ENCODE results near the gene PPP1R16B.

Gene PPP1R16B

DNA sequence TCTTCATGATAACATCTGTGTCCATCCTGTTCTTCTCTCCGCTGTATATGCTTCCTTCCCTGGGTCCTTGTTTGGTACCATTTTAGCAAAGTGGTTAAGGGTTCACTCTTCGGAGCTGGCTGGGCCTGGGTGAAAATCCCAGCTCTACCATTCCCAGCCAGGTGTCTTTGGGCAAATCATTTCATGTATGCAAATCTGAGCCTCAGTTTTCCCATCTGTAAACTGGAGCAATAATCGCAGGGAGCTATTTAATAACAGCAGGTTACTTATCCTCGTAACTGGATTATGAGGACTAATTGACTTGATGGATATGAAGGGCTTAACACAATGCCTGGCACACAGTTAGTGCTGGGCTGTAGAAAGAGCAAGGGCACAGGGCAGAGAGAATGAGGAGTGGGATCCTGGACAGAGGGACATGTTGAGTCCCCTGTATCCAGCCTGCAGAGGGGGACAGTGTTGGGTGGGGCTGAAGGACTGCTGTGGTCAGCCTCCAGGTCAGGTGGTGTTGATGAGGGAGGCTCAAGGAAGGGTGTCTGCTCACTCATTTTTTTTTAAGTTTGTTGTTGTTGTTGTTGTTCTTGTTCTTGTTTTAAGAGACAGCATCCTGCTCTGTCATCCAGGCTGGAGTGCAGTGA, 76.4 kb downstream of the PPP1R16B start:
- H3K4me3 ChIP-seq (ENCODE audit: low read length): no peak overlapping the region
- DNase-seq (ENCODE audit: low read depth): no peak
- TF ChIP-seq, protein P1, sequence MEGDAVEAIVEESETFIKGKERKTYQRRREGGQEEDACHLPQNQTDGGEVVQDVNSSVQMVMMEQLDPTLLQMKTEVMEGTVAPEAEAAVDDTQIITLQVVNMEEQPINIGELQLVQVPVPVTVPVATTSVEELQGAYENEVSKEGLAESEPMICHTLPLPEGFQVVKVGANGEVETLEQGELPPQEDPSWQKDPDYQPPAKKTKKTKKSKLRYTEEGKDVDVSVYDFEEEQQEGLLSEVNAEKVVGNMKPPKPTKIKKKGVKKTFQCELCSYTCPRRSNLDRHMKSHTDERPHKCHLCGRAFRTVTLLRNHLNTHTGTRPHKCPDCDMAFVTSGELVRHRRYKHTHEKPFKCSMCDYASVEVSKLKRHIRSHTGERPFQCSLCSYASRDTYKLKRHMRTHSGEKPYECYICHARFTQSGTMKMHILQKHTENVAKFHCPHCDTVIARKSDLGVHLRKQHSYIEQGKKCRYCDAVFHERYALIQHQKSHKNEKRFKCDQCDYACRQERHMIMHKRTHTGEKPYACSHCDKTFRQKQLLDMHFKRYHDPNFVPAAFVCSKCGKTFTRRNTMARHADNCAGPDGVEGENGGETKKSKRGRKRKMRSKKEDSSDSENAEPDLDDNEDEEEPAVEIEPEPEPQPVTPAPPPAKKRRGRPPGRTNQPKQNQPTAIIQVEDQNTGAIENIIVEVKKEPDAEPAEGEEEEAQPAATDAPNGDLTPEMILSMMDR (conservative IDR thresholded peaks at IDR 0.05; ENCODE audit: low read depth, low read length): no peak

GRCh38 chr20:38882600-38882999, 77.1 kb downstream of the PPP1R16B start:
- no peak for DNase-seq (ENCODE audit: low read depth)
- TF ChIP-seq, protein P1 (conservative IDR thresholded peaks at IDR 0.05; ENCODE audit: low read depth, low read length): no peak
- no peak overlapping the region for H3K4me3 ChIP-seq (ENCODE audit: low read length)

DNA sequence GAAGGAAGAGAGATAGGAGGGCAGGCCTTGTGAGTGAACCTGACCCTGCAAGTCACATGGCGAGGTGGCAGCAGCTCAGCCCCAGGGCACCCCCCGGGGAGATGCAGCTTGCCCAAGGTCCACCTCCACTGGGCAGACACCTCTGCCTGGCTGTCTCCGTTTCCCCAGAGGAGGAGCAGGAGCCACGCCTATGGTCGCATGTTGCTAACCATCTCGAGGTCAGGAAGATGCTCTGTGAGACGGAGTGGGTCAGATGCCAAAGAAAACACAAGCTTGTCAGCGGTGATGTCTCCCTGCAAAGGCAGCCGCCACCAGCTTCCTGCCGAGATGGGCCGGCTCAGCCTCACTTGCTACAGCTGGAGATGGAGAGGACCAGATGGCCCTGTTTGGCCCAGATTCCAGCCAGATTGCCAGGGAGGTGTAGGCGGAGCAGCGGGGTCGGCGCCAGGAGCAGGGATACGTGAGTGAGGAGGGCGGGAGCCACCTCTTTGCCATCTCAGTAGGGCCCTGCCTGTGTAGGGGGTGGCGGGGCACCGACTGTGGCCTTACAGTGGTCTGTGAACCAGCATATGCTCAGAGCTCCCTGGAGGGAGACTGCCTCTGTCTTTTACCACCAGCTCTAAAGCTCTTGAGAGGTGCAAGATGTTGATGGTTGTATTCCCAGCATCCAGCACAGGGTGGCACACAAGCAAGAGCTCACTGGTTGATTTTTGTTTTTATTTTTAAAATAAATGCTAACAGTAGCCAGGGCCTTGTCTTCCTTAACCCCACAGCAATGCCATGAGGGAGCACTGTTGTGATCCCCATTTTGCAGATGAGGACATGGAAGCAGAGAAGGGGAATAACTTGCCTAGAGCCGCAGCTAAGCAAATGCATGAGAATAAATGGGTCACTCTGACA, 77.8 kb downstream of the PPP1R16B start:
- no peak overlapping the region for H3K4me3 ChIP-seq (ENCODE audit: low read length)
- DNase-seq (ENCODE audit: low read depth): no peak
- TF ChIP-seq, protein P1 (conservative IDR thresholded peaks at IDR 0.05; ENCODE audit: low read depth, low read length): no peak

DNA sequence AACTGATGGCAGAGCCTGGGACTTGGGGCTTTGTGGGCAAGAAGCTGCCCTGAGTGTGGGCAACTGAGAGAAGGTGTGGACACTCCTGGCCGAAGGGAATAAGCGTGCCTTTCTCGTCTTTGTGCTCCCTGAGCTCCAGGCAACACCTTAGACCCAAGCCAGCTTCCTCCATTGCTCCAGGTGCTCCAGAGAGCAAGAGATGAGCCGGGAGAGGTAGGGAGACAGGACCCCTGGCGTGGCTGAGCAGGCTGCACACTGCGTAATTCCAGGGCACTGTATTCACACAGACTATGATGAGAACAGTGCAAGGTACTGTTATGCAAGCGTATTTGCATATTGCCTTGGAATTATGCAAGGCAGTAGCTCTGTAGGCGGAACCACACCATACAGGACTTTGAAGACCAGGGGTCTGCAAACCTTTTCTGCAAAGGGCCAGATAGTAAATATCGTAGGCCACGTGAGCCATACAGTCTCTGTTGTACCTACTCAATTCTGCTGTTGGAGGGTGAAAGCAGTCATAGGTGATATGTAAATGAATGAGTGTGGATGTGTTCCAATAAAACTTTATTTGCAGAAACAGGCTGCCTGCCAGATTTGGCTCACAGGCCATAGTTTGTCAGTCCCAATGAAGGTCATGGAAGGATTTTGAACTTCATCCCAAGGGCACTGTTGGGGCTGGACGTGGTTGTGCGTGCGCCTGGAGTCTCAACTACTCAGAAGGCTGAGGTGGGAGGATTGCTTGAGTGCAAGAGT, 78.7 kb downstream of the PPP1R16B start:
- TF ChIP-seq, protein P1 (conservative IDR thresholded peaks at IDR 0.05; ENCODE audit: low read depth, low read length): no peak
- H3K4me3 ChIP-seq (ENCODE audit: low read length): no peak overlapping the region
- DNase-seq (ENCODE audit: low read depth): no peak

DNA sequence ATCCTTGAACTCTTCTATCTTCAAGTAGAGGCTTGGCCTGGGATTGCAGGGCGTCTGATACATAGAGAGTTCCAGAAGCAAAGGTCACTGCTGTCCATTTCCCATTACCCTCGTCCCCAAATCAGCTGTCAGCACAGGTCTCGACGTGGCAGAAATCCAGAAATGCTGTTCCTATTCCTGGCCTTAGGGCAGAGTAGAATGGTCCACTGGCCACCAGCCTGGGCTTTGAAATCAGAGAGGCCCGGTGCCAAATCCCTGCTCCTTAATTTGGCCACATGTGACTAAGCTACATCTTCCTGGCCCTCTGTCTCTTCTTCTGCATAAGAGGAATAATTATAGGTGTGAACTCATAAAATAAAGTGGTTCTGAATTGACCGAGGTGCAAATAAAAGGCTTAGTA, 79.9 kb downstream of the PPP1R16B start:
- no peak for DNase-seq (ENCODE audit: low read depth)
- no peak overlapping the region for H3K4me3 ChIP-seq (ENCODE audit: low read length)

GRCh38 chr20:38888059-38888831, 82.7 kb downstream of the PPP1R16B start:
- no peak for DNase-seq (ENCODE audit: low read depth)
- H3K4me3 ChIP-seq (ENCODE audit: low read length): no peak overlapping the region
- TF ChIP-seq, protein P1 (conservative IDR thresholded peaks at IDR 0.05; ENCODE audit: low read depth, low read length): no peak

More for the DNA sequence above, 79.9 kb downstream of the PPP1R16B start:
- TF ChIP-seq, protein P1 (conservative IDR thresholded peaks at IDR 0.05; ENCODE audit: low read depth, low read length): no peak
